ENCODE data around the gene POMGNT2.

Gene POMGNT2

DNA sequence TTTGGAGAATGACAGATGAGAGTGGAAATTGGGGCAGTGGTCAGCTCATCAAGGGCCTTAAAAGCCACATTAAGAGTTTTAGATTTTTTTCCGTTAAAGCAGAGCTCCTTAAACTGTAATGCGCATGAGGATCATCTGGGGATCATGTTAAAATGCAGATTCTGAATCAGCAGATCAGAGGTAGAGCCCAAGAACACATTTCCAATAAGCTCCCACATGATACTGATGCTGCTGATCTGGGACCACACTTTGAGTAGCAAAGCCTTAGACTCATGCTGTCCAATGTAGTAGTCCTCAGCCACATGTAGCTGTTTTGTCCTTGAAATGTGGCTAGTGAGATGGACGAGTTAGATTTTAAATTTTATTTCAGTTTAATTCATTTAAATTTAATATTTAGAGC, 26.3 kb upstream of the POMGNT2 start:
- Histone ChIP-seq H3K27me3 (no peaks in the 10 kb centered on the region), H3K27ac (no peak overlapping the region), H3K36me3 (no peaks in the 10 kb centered on the region), H3K4me1 (ENCODE audit: control insufficient read depth in 1 of 2, insufficient read depth in 1 of 2, low read depth in 1 of 2, low read length in 1 of 2) (no peaks in the 10 kb centered on the region), H3K4me3 (ENCODE audit: low read depth in 1 of 2, low read length in 1 of 2) (no peak overlapping the region), H3K9me3 (no peaks in the 10 kb centered on the region)
- TF ChIP-seq, protein P1, sequence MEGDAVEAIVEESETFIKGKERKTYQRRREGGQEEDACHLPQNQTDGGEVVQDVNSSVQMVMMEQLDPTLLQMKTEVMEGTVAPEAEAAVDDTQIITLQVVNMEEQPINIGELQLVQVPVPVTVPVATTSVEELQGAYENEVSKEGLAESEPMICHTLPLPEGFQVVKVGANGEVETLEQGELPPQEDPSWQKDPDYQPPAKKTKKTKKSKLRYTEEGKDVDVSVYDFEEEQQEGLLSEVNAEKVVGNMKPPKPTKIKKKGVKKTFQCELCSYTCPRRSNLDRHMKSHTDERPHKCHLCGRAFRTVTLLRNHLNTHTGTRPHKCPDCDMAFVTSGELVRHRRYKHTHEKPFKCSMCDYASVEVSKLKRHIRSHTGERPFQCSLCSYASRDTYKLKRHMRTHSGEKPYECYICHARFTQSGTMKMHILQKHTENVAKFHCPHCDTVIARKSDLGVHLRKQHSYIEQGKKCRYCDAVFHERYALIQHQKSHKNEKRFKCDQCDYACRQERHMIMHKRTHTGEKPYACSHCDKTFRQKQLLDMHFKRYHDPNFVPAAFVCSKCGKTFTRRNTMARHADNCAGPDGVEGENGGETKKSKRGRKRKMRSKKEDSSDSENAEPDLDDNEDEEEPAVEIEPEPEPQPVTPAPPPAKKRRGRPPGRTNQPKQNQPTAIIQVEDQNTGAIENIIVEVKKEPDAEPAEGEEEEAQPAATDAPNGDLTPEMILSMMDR (IDR thresholded peaks at IDR 0.05) = no peak

- no peaks in the 10 kb centered on the region for H3K27me3 ChIP-seq
- no peaks in the 10 kb centered on the region for H3K36me3 ChIP-seq
- no peaks in the 10 kb centered on the region for H3K4me1 ChIP-seq (ENCODE audit: control insufficient read depth in 1 of 2, insufficient read depth in 1 of 2, low read depth in 1 of 2, low read length in 1 of 2)
- no peak overlapping the region for H3K4me3 ChIP-seq (ENCODE audit: low read depth in 1 of 2, low read length in 1 of 2)
- no peaks in the 10 kb centered on the region for H3K9me3 ChIP-seq
- H3K27ac ChIP-seq = no peak overlapping the region
- TF ChIP-seq, protein P1 (IDR thresholded peaks at IDR 0.05) = no peak
These were observed 22.6 kb upstream of the POMGNT2 start for GRCh38 chr3:43128464-43128863.

GRCh38 chr3:43126536-43126935, 20.7 kb upstream of the POMGNT2 start:
- Histone ChIP-seq H3K27ac (no peak overlapping the region), H3K4me1 (ENCODE audit: control insufficient read depth in 1 of 2, insufficient read depth in 1 of 2, low read depth in 1 of 2, low read length in 1 of 2) (no peaks in the 10 kb centered on the region), H3K36me3 (no peaks in the 10 kb centered on the region), H3K9me3 (no peaks in the 10 kb centered on the region), H3K27me3 (no peaks in the 10 kb centered on the region), H3K4me3 (ENCODE audit: low read depth in 1 of 2, low read length in 1 of 2) (no peak overlapping the region)
- TF ChIP-seq, protein P1 (IDR thresholded peaks at IDR 0.05) = no peak

GRCh38 chr3:43123895-43124294, 18.0 kb upstream of the POMGNT2 start:
- Histone ChIP-seq H3K27me3 (no peaks in the 10 kb centered on the region), H3K9me3 (no peaks in the 10 kb centered on the region), H3K27ac (no peak overlapping the region), H3K36me3 (no peaks in the 10 kb centered on the region), H3K4me3 (ENCODE audit: low read depth in 1 of 2, low read length in 1 of 2) (no peak overlapping the region), H3K4me1 (ENCODE audit: control insufficient read depth in 1 of 2, insufficient read depth in 1 of 2, low read depth in 1 of 2, low read length in 1 of 2) (no peaks in the 10 kb centered on the region)
- TF ChIP-seq, protein P1 (IDR thresholded peaks at IDR 0.05) = no peak

GRCh38 chr3:43120937-43121336, 15.1 kb upstream of the POMGNT2 start:
- Histone ChIP-seq H3K4me1 (ENCODE audit: control insufficient read depth in 1 of 2, insufficient read depth in 1 of 2, low read depth in 1 of 2, low read length in 1 of 2) (no peaks in the 10 kb centered on the region), H3K4me3 (ENCODE audit: low read depth in 1 of 2, low read length in 1 of 2) (no peak overlapping the region), H3K36me3 (no peaks in the 10 kb centered on the region), H3K27ac (no peak overlapping the region), H3K9me3 (no peaks in the 10 kb centered on the region), H3K27me3 (no peaks in the 10 kb centered on the region)
- TF ChIP-seq, protein P1 (IDR thresholded peaks at IDR 0.05) = no peak

GRCh38 chr3:43117257-43117656, 11.4 kb upstream of the POMGNT2 start:
- H3K9me3 ChIP-seq = no peaks in the 10 kb centered on the region
- no peaks in the 10 kb centered on the region for H3K27me3 ChIP-seq
- H3K36me3 ChIP-seq = no peaks in the 10 kb centered on the region
- TF ChIP-seq, protein P1 (IDR thresholded peaks at IDR 0.05) = no peak
- no peak overlapping the region for H3K27ac ChIP-seq
- H3K4me1 ChIP-seq (ENCODE audit: control insufficient read depth in 1 of 2, insufficient read depth in 1 of 2, low read depth in 1 of 2, low read length in 1 of 2) = peaks cover 10 to 16% of the 10 kb centered on the region in 2 experiments
- H3K4me3 ChIP-seq (ENCODE audit: low read depth in 1 of 2, low read length in 1 of 2) = no peak overlapping the region

Measured in neutrophil (primary cell).